NB4 (cell line): Measurements from ENCODE around the gene NPLOC4.

Experiments used
- CTCF ChIP-seq: IDR thresholded peaks from one replicate; pipeline ENCODE4 v1.5.1; 2012; ENCODE audit warnings: low read depth, low read length
- POLR2A ChIP-seq: IDR thresholded peaks from 2 replicates; pipeline ENCODE4 v1.6.1; 2011; ENCODE audit warnings: mild to moderate bottlenecking; ENCODE audit not compliant: insufficient read length; ENCODE audit errors: extremely low read depth

- no peak for TF ChIP-seq CTCF
- no peak for TF ChIP-seq POLR2A
These were observed 55.2 kb downstream of the NPLOC4 start for GRCh38 chr17:81581758-81582157.
